ENCODE measurements around the gene TOM1. TPM values are rescaled to one million over a fixed set of nuclear protein-coding genes. Genes with fewer than 3 reads are reported as not detected.

Gene TOM1
- total and polyA plus RNA-seq, 10 of the 15 experiments (the other 5 are each of a cell fraction or from before 2014, with no cell fraction given): 2.2 to 64.6 (median 40.3) TPM

DNA sequence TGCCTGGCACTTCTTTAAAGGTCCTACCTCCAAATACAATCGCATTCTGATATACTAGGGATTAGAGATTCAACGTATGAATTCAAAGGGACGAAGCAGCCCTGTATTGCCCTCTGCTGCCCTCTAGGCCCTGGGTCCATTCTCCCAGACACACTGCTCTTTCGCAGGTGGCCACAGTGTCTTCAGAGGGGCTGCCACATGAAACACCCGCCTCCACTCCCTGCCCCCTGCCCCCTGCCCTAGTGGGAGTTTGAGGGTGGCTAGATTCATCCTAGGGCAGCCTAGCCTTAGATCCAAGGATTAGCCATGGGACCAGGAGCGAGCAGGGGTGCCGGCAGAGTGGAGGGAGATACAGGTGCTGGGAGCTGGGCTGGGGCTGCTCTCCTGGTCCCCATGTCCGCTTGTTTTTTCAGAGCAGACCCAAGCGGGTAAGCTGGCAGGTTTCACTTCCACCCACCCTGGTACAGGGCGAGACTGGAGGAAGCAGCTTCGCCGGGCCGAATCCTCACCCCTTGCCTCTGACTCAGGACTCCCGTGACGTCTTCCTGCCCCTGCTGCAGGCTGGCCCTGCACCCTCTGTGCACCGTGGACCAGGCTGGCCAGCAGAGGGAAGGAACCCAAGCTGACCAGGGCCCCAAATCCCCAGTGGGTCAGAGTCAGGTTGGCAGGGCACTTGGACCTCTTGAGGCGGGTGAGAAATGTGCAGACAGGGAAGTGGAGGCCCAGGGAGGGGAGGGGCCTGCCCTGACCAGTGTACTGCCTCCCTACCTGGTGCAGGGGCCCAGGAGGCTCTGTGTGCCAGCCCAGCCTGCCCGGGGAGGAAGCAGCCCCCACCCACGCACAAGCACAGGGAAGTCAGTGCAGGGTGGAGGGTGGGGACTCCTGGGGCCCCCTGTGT lies 52.8 kb downstream of the TOM1 start (continued):
- TF ChIP-seq, protein P1, sequence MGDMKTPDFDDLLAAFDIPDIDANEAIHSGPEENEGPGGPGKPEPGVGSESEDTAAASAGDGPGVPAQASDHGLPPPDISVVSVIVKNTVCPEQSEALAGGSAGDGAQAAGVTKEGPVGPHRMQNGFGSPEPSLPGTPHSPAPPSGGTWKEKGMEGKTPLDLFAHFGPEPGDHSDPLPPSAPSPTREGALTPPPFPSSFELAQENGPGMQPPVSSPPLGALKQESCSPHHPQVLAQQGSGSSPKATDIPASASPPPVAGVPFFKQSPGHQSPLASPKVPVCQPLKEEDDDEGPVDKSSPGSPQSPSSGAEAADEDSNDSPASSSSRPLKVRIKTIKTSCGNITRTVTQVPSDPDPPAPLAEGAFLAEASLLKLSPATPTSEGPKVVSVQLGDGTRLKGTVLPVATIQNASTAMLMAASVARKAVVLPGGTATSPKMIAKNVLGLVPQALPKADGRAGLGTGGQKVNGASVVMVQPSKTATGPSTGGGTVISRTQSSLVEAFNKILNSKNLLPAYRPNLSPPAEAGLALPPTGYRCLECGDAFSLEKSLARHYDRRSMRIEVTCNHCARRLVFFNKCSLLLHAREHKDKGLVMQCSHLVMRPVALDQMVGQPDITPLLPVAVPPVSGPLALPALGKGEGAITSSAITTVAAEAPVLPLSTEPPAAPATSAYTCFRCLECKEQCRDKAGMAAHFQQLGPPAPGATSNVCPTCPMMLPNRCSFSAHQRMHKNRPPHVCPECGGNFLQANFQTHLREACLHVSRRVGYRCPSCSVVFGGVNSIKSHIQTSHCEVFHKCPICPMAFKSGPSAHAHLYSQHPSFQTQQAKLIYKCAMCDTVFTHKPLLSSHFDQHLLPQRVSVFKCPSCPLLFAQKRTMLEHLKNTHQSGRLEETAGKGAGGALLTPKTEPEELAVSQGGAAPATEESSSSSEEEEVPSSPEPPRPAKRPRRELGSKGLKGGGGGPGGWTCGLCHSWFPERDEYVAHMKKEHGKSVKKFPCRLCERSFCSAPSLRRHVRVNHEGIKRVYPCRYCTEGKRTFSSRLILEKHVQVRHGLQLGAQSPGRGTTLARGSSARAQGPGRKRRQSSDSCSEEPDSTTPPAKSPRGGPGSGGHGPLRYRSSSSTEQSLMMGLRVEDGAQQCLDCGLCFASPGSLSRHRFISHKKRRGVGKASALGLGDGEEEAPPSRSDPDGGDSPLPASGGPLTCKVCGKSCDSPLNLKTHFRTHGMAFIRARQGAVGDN (IDR thresholded peaks at IDR 0.05): peak; percentile 47
- TF ChIP-seq, protein P2, sequence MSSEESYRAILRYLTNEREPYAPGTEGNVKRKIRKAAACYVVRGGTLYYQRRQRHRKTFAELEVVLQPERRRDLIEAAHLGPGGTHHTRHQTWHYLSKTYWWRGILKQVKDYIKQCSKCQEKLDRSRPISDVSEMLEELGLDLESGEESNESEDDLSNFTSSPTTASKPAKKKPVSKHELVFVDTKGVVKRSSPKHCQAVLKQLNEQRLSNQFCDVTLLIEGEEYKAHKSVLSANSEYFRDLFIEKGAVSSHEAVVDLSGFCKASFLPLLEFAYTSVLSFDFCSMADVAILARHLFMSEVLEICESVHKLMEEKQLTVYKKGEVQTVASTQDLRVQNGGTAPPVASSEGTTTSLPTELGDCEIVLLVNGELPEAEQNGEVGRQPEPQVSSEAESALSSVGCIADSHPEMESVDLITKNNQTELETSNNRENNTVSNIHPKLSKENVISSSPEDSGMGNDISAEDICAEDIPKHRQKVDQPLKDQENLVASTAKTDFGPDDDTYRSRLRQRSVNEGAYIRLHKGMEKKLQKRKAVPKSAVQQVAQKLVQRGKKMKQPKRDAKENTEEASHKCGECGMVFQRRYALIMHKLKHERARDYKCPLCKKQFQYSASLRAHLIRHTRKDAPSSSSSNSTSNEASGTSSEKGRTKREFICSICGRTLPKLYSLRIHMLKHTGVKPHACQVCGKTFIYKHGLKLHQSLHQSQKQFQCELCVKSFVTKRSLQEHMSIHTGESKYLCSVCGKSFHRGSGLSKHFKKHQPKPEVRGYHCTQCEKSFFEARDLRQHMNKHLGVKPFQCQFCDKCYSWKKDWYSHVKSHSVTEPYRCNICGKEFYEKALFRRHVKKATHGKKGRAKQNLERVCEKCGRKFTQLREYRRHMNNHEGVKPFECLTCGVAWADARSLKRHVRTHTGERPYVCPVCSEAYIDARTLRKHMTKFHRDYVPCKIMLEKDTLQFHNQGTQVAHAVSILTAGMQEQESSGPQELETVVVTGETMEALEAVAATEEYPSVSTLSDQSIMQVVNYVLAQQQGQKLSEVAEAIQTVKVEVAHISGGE (CRISPR knock-in tag; IDR thresholded peaks at IDR 0.05): no peak
- TF ChIP-seq, protein P3, sequence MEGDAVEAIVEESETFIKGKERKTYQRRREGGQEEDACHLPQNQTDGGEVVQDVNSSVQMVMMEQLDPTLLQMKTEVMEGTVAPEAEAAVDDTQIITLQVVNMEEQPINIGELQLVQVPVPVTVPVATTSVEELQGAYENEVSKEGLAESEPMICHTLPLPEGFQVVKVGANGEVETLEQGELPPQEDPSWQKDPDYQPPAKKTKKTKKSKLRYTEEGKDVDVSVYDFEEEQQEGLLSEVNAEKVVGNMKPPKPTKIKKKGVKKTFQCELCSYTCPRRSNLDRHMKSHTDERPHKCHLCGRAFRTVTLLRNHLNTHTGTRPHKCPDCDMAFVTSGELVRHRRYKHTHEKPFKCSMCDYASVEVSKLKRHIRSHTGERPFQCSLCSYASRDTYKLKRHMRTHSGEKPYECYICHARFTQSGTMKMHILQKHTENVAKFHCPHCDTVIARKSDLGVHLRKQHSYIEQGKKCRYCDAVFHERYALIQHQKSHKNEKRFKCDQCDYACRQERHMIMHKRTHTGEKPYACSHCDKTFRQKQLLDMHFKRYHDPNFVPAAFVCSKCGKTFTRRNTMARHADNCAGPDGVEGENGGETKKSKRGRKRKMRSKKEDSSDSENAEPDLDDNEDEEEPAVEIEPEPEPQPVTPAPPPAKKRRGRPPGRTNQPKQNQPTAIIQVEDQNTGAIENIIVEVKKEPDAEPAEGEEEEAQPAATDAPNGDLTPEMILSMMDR (IDR thresholded peaks at IDR 0.05 in 2 of 3, conservative IDR thresholded peaks at IDR 0.05 in 1 of 3; ENCODE audit: control insufficient read depth in 2 of 3, extremely low read depth in 1 of 3, insufficient read depth in 1 of 3, low read depth in 3 of 3, low read length in 3 of 3): peak; percentile 40 to 59 (median 54); a peak in 5 of 6 replicates
- TF ChIP-seq GATAD2B (conservative IDR thresholded peaks at IDR 0.05; ENCODE audit: low read depth): peak; percentile 56

All from GM12878 (cell line).